ENCODE measurements around the gene AOPEP. TPM values are rescaled to one million over a fixed set of nuclear protein-coding genes. Genes with fewer than 3 reads are reported as not detected.

AOPEP gene
- polyA plus RNA-seq, 2 of the 4 experiments (the other 2 are of a cell fraction): 226 to 266 TPM

DNA sequence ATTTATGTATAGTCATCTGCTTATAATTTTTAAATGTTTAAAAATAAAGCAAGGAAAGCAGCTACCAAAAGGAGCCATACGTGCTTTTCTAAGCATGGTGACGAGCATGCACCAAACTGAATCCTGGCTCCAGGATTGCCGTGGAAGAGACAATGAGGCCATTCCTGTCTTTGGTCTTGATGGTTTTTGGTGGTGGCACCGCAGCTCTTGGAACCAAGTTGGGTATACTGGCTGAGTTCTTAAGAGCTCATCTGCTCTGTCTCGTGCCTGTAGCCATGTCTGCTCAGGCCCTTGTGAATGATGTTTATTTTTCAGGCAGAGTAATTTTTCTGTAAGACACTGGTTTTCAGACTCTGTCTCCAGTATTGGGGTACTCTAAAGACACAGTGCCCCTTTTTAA, 345.0 kb downstream of the AOPEP start:
- peak overlapping the region in 1 of 2 experiments; percentile 29; a peak in 2 of 6 replicates for H3K27ac ChIP-seq

DNA sequence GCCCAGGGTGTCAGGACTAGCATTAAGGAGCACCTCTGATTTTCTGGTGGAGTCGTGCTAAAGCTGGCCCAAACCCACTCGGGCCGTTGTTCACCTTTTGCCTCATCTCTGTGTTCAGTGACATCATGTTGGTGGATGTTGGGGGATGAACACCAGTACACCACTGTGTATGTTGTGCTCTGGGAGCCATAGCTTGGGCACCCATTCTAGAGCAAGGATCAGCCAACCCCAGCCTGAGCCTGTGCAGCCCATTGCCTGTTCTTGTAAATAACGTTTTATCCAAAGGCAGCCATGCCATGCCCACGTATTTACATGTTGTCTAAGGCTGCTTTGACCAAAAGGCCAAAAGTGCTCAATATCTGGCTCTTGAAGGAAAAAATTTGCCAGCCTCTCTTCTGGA, 345.4 kb downstream of the AOPEP start:
- TF ChIP-seq GATA3 (IDR thresholded peaks at IDR 0.05; ENCODE audit: borderline replicate concordance): no peak
- TF ChIP-seq, protein P1, sequence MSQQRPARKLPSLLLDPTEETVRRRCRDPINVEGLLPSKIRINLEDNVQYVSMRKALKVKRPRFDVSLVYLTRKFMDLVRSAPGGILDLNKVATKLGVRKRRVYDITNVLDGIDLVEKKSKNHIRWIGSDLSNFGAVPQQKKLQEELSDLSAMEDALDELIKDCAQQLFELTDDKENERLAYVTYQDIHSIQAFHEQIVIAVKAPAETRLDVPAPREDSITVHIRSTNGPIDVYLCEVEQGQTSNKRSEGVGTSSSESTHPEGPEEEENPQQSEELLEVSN (IDR thresholded peaks at IDR 0.05; ENCODE audit: borderline replicate concordance, low read depth): no peak
- TF ChIP-seq EP300 (IDR thresholded peaks at IDR 0.05): no peak
- TF ChIP-seq POLR2AphosphoS2 (conservative IDR thresholded peaks at IDR 0.05; ENCODE audit: low read length): no peak
- no peak for TF ChIP-seq TFCP2L1 (CRISPR knock-in tag; IDR thresholded peaks at IDR 0.05)
- no peak for TF ChIP-seq BCL3 (IDR thresholded peaks at IDR 0.05)
- TF ChIP-seq FOSB (CRISPR knock-in tag; IDR thresholded peaks at IDR 0.05): no peak
- no peak for TF ChIP-seq NFE2L2 (conservative IDR thresholded peaks at IDR 0.05; ENCODE audit: low read length)
- TF ChIP-seq EHF (CRISPR knock-in tag; IDR thresholded peaks at IDR 0.05): no peak
- TF ChIP-seq ZFP36 (IDR thresholded peaks at IDR 0.05; ENCODE audit: borderline replicate concordance, partially characterized antibody): no peak
- no peak for TF ChIP-seq RAD21 (conservative IDR thresholded peaks at IDR 0.05 in 1 of 2, IDR thresholded peaks at IDR 0.05 in 1 of 2)
- no peak for TF ChIP-seq ATOH8 (CRISPR knock-in tag; IDR thresholded peaks at IDR 0.05; ENCODE audit: low read depth)
- TF ChIP-seq EHMT2 (IDR thresholded peaks at IDR 0.05; ENCODE audit: low read depth): no peak
- TF ChIP-seq SREBF2 (IDR thresholded peaks at IDR 0.05): no peak
- TF ChIP-seq, protein P2, sequence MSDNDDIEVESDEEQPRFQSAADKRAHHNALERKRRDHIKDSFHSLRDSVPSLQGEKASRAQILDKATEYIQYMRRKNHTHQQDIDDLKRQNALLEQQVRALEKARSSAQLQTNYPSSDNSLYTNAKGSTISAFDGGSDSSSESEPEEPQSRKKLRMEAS (IDR thresholded peaks at IDR 0.05): no peak
- no peak for TF ChIP-seq ZSCAN20 (CRISPR knock-in tag; IDR thresholded peaks at IDR 0.05)
- no peak for TF ChIP-seq USF2 (IDR thresholded peaks at IDR 0.05)
- no peak for TF ChIP-seq TP53 (CRISPR knock-in tag; IDR thresholded peaks at IDR 0.05)
- WGBS (ENCODE audit: missing lambda C conversion rate): 60% methylated on average over 5 of the region's 5 CpGs
- ATAC-seq (no peak), DNase-seq (ENCODE audit: low read depth in 1 of 2, low spot score in 1 of 2) (no peak), FAIRE-seq (no peak)
- ChIA-PET CTCF (interaction anchor here (0.9 to 4.9 kb wide), 7 partner anchors 15 to 390 kb away, joined by 3 to 23 read pairs (median 4); no protein-coding TSS in a partner anchor), POLR2A (no interaction called here)
- Histone ChIP-seq H3K9me3 (no peaks in the 10 kb centered on the region), H3K27ac (peak overlapping the region in 1 of 2 experiments; percentile 29; a peak in 1 of 6 replicates), H3K4me1 (peaks cover 100% of the 10 kb centered on the region), H3K4me3 (no peak overlapping the region), H3K4me2 (peak overlapping the region; percentile 93)

More for the DNA sequence above, 345.0 kb downstream of the AOPEP start:
- no peak for TF ChIP-seq FOSL2 (IDR thresholded peaks at IDR 0.05)
- TF ChIP-seq FOSL2 (CRISPR knock-in tag; IDR thresholded peaks at IDR 0.05): no peak
- TF ChIP-seq JUN (IDR thresholded peaks at IDR 0.05): peak in 1 of 2 experiments; percentile 17; a peak in 1 of 5 replicates
- no peak for TF ChIP-seq NFE2L2 (conservative IDR thresholded peaks at IDR 0.05; ENCODE audit: low read length)
- no peak for TF ChIP-seq HOXB5 (CRISPR knock-in tag; IDR thresholded peaks at IDR 0.05)
- no peak for TF ChIP-seq RCOR1 (IDR thresholded peaks at IDR 0.05; ENCODE audit: low read depth, low read length)
- no peak for TF ChIP-seq SMC3 (IDR thresholded peaks at IDR 0.05)
- H3K4me1 ChIP-seq: peaks cover 100% of the 10 kb centered on the region
- 86% methylated on average over 5 of the region's 5 CpGs for WGBS (ENCODE audit: missing lambda C conversion rate)
- H3K9me3 ChIP-seq: no peaks in the 10 kb centered on the region
- no peak for DNase-seq (ENCODE audit: low read depth in 1 of 2, low spot score in 1 of 2)
- ATAC-seq: no peak
- CTCF ChIA-PET: interaction anchor here (1.0 to 1.6 kb wide), 4 partner anchors 9 to 390 kb away, joined by 3 to 5 read pairs (median 4); no protein-coding TSS in a partner anchor
- no peak overlapping the region for H3K4me3 ChIP-seq
- POLR2A ChIA-PET: no interaction called here
- FAIRE-seq: no peak
- peak overlapping the region; percentile 93; the same call in 2 of the 3 replicates for H3K4me2 ChIP-seq
